NCI-H1092 (cell line): Measurements from ENCODE around the gene IFNA6.

Experiments
- DNase-seq: peaks from one replicate; lab custom pipeline; 2025; lab: John Stamatoyannopoulos, UW

The IFNA6 gene

GRCh38 chr9:21331676-21332402 lies 18.8 kb downstream of the IFNA6 start:
- DNase-seq: no peak

GRCh38 chr9:21326526-21327139 lies 24.1 kb downstream of the IFNA6 start:
- peak; percentile 48 for DNase-seq

- DNase-seq: no peak
These were observed 26.6 kb downstream of the IFNA6 start for GRCh38 chr9:21324047-21324446.

GRCh38 chr9:21322911-21323461 lies 27.7 kb downstream of the IFNA6 start:
- DNase-seq: no peak

- no peak for DNase-seq
These were observed 30.2 kb downstream of the IFNA6 start for GRCh38 chr9:21320465-21320864.

GRCh38 chr9:21317956-21318923 lies 32.4 kb downstream of the IFNA6 start:
- peak; percentile 28 for DNase-seq

GRCh38 chr9:21316860-21317259 lies 33.8 kb downstream of the IFNA6 start:
- peak; percentile 3 for DNase-seq

GRCh38 chr9:21316032-21316842 lies 34.5 kb downstream of the IFNA6 start:
- no peak for DNase-seq

GRCh38 chr9:21314152-21314551 lies 36.5 kb downstream of the IFNA6 start:
- DNase-seq: no peak

GRCh38 chr9:21311889-21312288 lies 38.8 kb downstream of the IFNA6 start:
- no peak for DNase-seq

- DNase-seq: no peak
These were observed 45.5 kb downstream of the IFNA6 start, which contains the start of gene IFNA5 for GRCh38 chr9:21305213-21305612. Gene IFNA5, minus strand, starts transcription at chr9:21305313. Its CDS starts 57 bp downstream, at chr9:21305256.
